SJSA1 (cell line): ENCODE results near the gene TYK2. TPM values are rescaled to one million over a fixed set of nuclear protein-coding genes. Genes with fewer than 3 reads are reported as not detected.
A peak's percentile ranks its signal among the peaks of the same experiment; 100 is the strongest.

Experiments used
- DNase-seq, 2 experiments: peaks; one replicate each; pipeline ENCODE4 v3.0.0-alpha.2; 2015 to 2020; ENCODE audit warnings: low spot score in 2 of 2, low read depth in 1 of 2
- H3K27ac ChIP-seq: fragments of 250-450 bp; sonication (Bioruptor Pico); 2 replicates; pipeline ENCODE4 v1.5.1; 2020; ENCODE audit warnings: mild to moderate bottlenecking, moderate library complexity
- H3K27me3 ChIP-seq: fragments of 250-450 bp; sonication (Bioruptor Pico); replicated peaks from 2 replicates; pipeline ENCODE4 v1.5.1; 2020; ENCODE audit warnings: mild to moderate bottlenecking, moderate library complexity
- H3K36me3 ChIP-seq: fragments of 250-450 bp; sonication (Bioruptor Pico); 2 replicates; pipeline ENCODE4 v1.5.1; 2020; ENCODE audit warnings: mild to moderate bottlenecking
- H3K4me1 ChIP-seq: fragments of 250-450 bp; sonication (Bioruptor Pico); replicated peaks from 2 replicates; pipeline ENCODE4 v1.6.1; 2021; ENCODE audit warnings: mild to moderate bottlenecking
- H3K4me3 ChIP-seq: fragments of 250-450 bp; sonication (Bioruptor Pico); 2 replicates; pipeline ENCODE4 v1.5.1; 2020; ENCODE audit warnings: mild to moderate bottlenecking
- H3K9me3 ChIP-seq: fragments of 250-450 bp; sonication (Bioruptor Pico); replicated peaks from 2 replicates; pipeline ENCODE4 v1.5.1; 2020; ENCODE audit warnings: mild to moderate bottlenecking
- total RNA-seq: library from RNA; depleted of rRNA; stranded (reverse); fragments of >200 nt; shearing (Covaris generic); gene quantifications from 2 replicates; pipeline ENCODE4 v1.2.3, GENCODE V29; 2014; rRNA removed

The TYK2 gene
- total RNA-seq, result 62.3 and 72.4 TPM in 2 replicates

GRCh38 chr19:10380313-10381102 is at the start of gene TYK2:
TYK2 (minus strand) TSS chr19:10380572; CDS start chr19:10378406, 2,166 bp downstream.
- H3K27ac ChIP-seq, result peak within 1 kb of the TSS; percentile 33
- no peaks in the 10 kb centered on the region for H3K9me3 ChIP-seq
- H3K27me3 ChIP-seq, result no peaks in the 10 kb centered on the region
- peak within 1 kb of the TSS; percentile 66 for H3K4me3 ChIP-seq
- DNase-seq, result peak; percentile 97 to 99
- H3K36me3 ChIP-seq, result peaks cover 17% of the 10 kb centered on the region
- peaks cover 5% of the 10 kb centered on the region for H3K4me1 ChIP-seq

GRCh38 chr19:10428996-10429381 is 48.6 kb upstream of the TYK2 start:
- Histone ChIP-seq H3K4me3 (no peak overlapping the region), H3K27me3 (no peaks in the 10 kb centered on the region), H3K4me1 (peaks cover 77% of the 10 kb centered on the region), H3K9me3 (no peaks in the 10 kb centered on the region), H3K27ac (no peak overlapping the region), H3K36me3 (peaks cover 48% of the 10 kb centered on the region)
- DNase-seq, result no peak

- Histone ChIP-seq H3K4me1 (peaks cover 72% of the 10 kb centered on the region), H3K27me3 (no peaks in the 10 kb centered on the region), H3K27ac (no peak overlapping the region), H3K4me3 (no peak overlapping the region), H3K9me3 (no peaks in the 10 kb centered on the region), H3K36me3 (peaks cover 31% of the 10 kb centered on the region)
- no peak for DNase-seq
These were observed 46.8 kb upstream of the TYK2 start for GRCh38 chr19:10427169-10427568.

DNA sequence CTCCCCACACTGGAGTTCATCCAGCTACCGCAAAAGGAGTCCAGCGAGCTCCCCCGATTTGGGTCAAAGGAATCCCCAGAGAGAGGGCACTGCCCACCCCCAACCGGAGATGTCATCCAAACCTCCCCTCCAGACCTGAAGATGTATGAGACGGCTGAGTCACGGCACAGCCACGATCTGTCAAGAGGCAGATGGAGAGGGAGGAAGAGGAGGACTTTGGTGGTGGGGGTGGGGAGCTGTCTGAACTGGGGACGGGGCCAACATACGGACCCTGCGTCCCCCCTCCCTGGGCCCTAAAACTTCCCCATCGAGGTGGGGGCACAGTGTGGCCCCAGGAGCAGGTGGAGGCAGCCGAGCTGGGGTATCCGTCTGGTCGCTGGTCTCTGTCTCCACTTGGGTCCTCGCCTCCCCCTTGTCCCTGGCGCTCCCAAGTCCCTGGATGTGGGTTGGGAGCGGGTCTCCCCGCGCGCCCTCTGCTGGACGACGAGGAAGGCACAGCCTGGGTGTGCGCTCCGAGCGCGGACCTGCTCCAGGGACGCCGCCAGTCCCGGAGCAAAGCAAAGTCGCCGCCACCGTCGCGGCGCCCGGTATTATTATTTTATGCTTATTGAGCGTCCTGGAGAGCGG is 43.8 kb upstream of the TYK2 start:
- Histone ChIP-seq H3K9me3 (no peaks in the 10 kb centered on the region; the same call in 1 of the 2 replicates), H3K4me1 (peaks cover 75% of the 10 kb centered on the region), H3K27ac (peak overlapping the region; percentile 90), H3K27me3 (no peaks in the 10 kb centered on the region), H3K4me3 (peak overlapping the region; percentile 41), H3K36me3 (peaks cover 18% of the 10 kb centered on the region)
- DNase-seq, result peak; percentile 97 to 99

DNA sequence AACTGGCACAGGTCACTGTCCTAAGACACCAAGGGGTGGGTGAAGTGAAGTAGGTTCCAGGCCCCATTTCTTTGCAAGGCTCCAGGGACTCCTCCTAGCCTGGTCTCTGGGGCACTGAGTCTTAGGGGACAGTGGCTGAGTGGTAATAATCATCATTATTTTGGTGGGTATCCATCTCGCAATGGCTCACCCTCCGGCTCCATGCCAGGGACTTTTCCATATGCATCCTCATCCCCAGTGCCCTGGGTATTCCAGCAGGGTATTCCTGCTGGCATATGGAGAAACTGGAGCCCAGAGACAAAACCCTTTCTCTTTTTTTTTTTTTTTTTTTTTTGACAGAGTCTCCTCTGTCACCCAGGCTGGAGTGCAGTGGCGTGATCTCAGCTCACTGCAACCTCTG is 42.5 kb upstream of the TYK2 start:
- H3K27ac ChIP-seq, result no peak overlapping the region
- H3K4me1 ChIP-seq, result peaks cover 78% of the 10 kb centered on the region
- no peaks in the 10 kb centered on the region for H3K27me3 ChIP-seq
- H3K9me3 ChIP-seq, result no peaks in the 10 kb centered on the region; the same call in 1 of the 2 replicates
- no peak overlapping the region for H3K4me3 ChIP-seq
- no peak for DNase-seq
- peaks cover 10% of the 10 kb centered on the region for H3K36me3 ChIP-seq

- Histone ChIP-seq H3K27me3 (no peaks in the 10 kb centered on the region), H3K36me3 (peaks cover 5% of the 10 kb centered on the region), H3K4me1 (peaks cover 78% of the 10 kb centered on the region), H3K9me3 (no peaks in the 10 kb centered on the region; the same call in 1 of the 2 replicates), H3K27ac (no peak overlapping the region), H3K4me3 (peak overlapping the region; percentile 92)
- no peak for DNase-seq
These were observed 41.7 kb upstream of the TYK2 start for GRCh38 chr19:10422046-10422461.

DNA sequence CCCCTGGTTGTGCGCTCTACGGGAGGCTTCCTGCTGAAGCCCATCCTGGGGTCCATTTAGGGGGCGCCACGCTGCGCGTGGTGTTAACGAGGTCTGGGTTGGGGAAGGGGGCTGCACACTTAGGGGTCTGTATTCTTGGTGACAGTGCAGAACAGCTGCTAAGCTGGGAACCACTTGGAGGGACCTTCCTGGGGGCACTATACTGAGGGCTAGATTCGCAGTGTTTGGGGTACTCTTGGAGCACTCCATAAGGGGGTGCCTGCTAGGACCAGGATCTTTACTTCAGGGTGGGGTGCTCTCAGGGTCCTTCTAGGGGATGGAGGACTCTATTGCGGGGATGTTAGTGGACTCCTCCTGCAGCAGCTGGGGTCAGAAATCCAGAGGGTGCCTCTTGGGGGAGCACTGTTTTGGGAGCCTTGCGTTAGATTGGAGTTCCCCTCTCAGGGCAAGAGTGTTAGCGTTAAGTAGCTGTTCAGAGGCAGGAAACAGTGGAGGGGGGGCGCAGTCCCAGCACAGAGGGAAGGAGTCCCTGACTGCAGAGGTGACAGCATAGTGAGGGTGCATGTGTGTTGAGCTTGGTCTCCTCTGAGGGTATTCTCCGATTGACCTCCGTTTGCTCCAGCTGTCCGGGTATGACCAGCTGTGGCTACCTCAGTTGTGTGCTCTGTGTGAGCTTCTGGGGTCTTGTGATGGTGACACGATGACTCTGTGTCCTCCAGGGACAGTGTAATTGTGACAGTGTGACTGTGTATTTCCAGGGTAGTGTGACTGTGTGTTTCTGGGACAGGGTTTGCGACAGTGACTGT is 41.1 kb upstream of the TYK2 start:
- Histone ChIP-seq H3K27me3 (no peaks in the 10 kb centered on the region), H3K4me3 (peak overlapping the region; percentile 92), H3K4me1 (peaks cover 74% of the 10 kb centered on the region), H3K36me3 (peaks cover 5% of the 10 kb centered on the region), H3K27ac (no peak overlapping the region), H3K9me3 (no peaks in the 10 kb centered on the region; the same call in 1 of the 2 replicates)
- DNase-seq, result no peak

DNA sequence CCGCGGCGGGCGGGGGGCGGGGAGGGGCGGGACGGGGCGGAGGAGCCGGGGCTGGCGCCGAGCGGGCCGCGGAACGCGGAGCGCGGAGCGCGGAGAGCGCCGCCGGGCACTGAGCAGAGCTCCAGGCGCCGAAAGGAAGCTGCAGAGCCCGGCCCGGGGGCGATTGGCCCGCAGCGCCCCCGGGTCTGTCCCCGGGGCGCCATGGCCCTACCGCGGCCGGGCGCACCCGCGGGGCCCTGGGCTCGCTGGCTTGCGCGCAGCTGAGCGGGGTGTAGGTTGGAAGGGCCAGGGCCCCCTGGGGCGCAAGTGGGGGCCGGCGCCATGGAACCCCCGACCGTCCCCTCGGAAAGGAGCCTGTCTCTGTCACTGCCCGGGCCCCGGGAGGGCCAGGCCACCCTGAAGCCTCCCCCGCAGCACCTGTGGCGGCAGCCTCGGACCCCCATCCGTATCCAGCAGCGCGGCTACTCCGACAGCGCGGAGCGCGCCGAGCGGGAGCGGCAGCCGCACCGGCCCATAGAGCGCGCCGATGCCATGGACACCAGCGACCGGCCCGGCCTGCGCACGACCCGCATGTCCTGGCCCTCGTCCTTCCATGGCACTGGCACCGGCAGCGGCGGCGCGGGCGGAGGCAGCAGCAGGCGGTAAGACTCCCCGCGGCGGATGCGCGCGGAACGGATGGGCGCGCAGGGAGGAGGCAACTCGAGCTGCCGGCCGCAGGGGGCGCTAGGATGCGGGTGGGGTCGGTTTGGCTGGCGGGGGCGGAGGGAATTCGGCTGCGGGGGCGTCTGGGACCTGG is 40.3 kb upstream of the TYK2 start, which contains the start of gene PDE4A:
TSS of gene PDE4A (plus strand) at position 95 of the 796 bp plus-strand sequence. CDS start at position 322, 227 bp downstream.
- Histone ChIP-seq H3K27ac (peak within 1 kb of the TSS; percentile 47), H3K4me3 (peak within 1 kb of the TSS; percentile 92), H3K4me1 (peaks cover 74% of the 10 kb centered on the region), H3K36me3 (peaks cover 5% of the 10 kb centered on the region), H3K9me3 (no peaks in the 10 kb centered on the region; the same call in 1 of the 2 replicates), H3K27me3 (no peaks in the 10 kb centered on the region)
- DNase-seq, result peak; percentile 80 to 82

- H3K27ac ChIP-seq, result peak overlapping the region; percentile 42
- peak overlapping the region; percentile 92 for H3K4me3 ChIP-seq
- no peaks in the 10 kb centered on the region for H3K27me3 ChIP-seq
These were observed 39.5 kb upstream of the TYK2 start for GRCh38 chr19:10419646-10420443.

DNA sequence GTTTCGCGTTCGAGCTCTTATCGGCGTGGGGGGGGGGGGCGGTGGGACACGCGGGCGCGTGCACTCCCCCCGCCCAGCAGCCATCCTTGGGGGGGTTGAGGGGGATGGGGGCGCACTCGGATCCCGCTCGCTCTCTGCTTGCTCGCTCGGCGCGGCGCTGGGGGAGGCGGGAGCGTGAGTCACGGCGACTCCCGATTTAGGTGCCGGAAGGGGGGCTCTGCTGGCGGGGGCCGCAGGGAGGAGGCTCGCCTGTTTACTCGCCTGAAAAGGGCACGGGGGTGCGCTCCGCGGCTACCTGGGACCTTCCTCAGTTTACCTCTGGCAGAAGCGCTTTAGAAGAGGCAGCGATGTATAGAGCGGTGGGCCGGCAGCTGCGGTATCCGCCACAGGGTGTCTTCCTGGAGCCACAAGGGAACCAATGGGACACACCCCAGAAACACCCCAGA is 38.9 kb upstream of the TYK2 start:
- Histone ChIP-seq H3K36me3 (peaks cover 5% of the 10 kb centered on the region), H3K4me3 (peak overlapping the region; percentile 92), H3K4me1 (peaks cover 63% of the 10 kb centered on the region), H3K27me3 (no peaks in the 10 kb centered on the region), H3K9me3 (peaks cover 3% of the 10 kb centered on the region; the same call in 1 of the 2 replicates), H3K27ac (peak overlapping the region; percentile 42)
- peak in 1 of 2 experiments; percentile 84 for DNase-seq

More at GRCh38 chr19:10419646-10420443, 39.5 kb upstream of the TYK2 start:
- H3K36me3 ChIP-seq, result peaks cover 5% of the 10 kb centered on the region
- DNase-seq, result peak; percentile 95 to 97
- H3K9me3 ChIP-seq, result no peaks in the 10 kb centered on the region; the same call in 1 of the 2 replicates
- peaks cover 68% of the 10 kb centered on the region for H3K4me1 ChIP-seq

GRCh38 chr19:10418485-10419199 is 38.3 kb upstream of the TYK2 start:
- DNase-seq, result peak; percentile 52 to 62
- no peak overlapping the region; the same call in 1 of the 2 replicates for H3K27ac ChIP-seq
- H3K27me3 ChIP-seq, result no peaks in the 10 kb centered on the region
- peaks cover 5% of the 10 kb centered on the region for H3K36me3 ChIP-seq
- peaks cover 3% of the 10 kb centered on the region; the same call in 1 of the 2 replicates for H3K9me3 ChIP-seq
- H3K4me3 ChIP-seq, result peak overlapping the region; percentile 92
- H3K4me1 ChIP-seq, result peaks cover 59% of the 10 kb centered on the region

- Histone ChIP-seq H3K4me3 (peak overlapping the region; percentile 92), H3K9me3 (peaks cover 3% of the 10 kb centered on the region; the same call in 1 of the 2 replicates), H3K27ac (no peak overlapping the region), H3K4me1 (peaks cover 59% of the 10 kb centered on the region), H3K27me3 (no peaks in the 10 kb centered on the region), H3K36me3 (peaks cover 5% of the 10 kb centered on the region)
- no peak for DNase-seq
These were observed 37.8 kb upstream of the TYK2 start for GRCh38 chr19:10418235-10418484.
